ENCODE results near the gene RAB15.

- TF ChIP-seq CTCF (IDR thresholded peaks at IDR 0.05) (no peak), POLR2AphosphoS5 (IDR thresholded peaks at IDR 0.05) (no peak)
Observed at GRCh38 chr14:64953661-64954060, 18.5 kb downstream of the RAB15 start.

Measured in transverse colon (tissue), 4 donors.